ENCODE results near the gene LPP.

LPP gene

DNA sequence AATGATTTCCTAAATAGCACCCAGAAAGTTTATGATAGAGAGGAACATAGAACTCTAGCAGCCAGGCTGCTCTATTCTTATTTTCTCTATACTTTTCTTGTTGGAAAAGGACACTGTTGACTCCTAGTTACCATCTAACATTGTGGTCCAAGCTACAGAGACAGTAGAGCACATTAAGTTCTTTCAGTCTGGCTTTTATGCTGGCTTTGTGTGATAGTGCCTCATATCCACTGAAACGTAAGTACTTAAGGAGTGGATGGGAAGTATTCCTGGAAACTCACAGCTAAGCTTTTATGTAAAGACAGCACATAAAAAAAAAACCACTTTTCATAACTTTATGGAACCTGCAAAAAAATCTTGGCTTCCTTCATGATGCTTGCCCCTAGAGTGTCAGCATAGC, 537.7 kb downstream of the LPP start:
- TF ChIP-seq GABPA (IDR thresholded peaks at IDR 0.05; ENCODE audit: low read depth) (no peak), SPI1 (IDR thresholded peaks at IDR 0.05; ENCODE audit: borderline replicate concordance, low read depth) (no peak), POLR2AphosphoS5 (IDR thresholded peaks at IDR 0.05; ENCODE audit: low read depth) (no peak)
- TF ChIP-seq, protein P1, sequence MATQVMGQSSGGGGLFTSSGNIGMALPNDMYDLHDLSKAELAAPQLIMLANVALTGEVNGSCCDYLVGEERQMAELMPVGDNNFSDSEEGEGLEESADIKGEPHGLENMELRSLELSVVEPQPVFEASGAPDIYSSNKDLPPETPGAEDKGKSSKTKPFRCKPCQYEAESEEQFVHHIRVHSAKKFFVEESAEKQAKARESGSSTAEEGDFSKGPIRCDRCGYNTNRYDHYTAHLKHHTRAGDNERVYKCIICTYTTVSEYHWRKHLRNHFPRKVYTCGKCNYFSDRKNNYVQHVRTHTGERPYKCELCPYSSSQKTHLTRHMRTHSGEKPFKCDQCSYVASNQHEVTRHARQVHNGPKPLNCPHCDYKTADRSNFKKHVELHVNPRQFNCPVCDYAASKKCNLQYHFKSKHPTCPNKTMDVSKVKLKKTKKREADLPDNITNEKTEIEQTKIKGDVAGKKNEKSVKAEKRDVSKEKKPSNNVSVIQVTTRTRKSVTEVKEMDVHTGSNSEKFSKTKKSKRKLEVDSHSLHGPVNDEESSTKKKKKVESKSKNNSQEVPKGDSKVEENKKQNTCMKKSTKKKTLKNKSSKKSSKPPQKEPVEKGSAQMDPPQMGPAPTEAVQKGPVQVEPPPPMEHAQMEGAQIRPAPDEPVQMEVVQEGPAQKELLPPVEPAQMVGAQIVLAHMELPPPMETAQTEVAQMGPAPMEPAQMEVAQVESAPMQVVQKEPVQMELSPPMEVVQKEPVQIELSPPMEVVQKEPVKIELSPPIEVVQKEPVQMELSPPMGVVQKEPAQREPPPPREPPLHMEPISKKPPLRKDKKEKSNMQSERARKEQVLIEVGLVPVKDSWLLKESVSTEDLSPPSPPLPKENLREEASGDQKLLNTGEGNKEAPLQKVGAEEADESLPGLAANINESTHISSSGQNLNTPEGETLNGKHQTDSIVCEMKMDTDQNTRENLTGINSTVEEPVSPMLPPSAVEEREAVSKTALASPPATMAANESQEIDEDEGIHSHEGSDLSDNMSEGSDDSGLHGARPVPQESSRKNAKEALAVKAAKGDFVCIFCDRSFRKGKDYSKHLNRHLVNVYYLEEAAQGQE (IDR thresholded peaks at IDR 0.05; ENCODE audit: insufficient replicate concordance, low read depth), result no peak
- TF ChIP-seq, protein P2, sequence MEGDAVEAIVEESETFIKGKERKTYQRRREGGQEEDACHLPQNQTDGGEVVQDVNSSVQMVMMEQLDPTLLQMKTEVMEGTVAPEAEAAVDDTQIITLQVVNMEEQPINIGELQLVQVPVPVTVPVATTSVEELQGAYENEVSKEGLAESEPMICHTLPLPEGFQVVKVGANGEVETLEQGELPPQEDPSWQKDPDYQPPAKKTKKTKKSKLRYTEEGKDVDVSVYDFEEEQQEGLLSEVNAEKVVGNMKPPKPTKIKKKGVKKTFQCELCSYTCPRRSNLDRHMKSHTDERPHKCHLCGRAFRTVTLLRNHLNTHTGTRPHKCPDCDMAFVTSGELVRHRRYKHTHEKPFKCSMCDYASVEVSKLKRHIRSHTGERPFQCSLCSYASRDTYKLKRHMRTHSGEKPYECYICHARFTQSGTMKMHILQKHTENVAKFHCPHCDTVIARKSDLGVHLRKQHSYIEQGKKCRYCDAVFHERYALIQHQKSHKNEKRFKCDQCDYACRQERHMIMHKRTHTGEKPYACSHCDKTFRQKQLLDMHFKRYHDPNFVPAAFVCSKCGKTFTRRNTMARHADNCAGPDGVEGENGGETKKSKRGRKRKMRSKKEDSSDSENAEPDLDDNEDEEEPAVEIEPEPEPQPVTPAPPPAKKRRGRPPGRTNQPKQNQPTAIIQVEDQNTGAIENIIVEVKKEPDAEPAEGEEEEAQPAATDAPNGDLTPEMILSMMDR (IDR thresholded peaks at IDR 0.05; ENCODE audit: insufficient read depth, low read length), result no peak
- no peak for DNase-seq (ENCODE audit: low read depth in 1 of 2, low spot score in 1 of 2)
- Histone ChIP-seq H3K4me3 (replicated peaks; ENCODE audit: insufficient read depth, low read length) (no peak overlapping the region), H3K27ac (replicated peaks) (no peak overlapping the region), H3K27me3 (ENCODE audit: insufficient read depth, poor library complexity, severe bottlenecking) (no peaks in the 10 kb centered on the region)

DNA sequence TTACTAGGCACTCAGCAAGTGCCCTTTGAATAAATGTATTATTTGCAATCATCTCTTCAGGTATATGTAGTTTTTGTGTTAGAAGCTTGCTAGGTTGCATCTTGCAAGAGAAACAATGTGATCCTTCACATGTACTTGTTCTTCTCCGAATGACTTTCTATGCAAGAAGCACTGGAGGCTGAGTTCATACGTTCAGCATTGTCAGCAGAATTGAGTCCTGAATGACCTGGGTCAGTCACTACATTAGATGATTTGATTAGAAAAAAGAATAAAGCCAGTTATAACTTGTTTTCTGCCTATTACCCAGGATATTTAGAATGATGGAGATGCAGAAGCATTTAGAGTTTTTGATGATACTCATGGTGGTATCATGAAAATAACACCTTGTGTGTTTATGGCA, 538.7 kb downstream of the LPP start:
- no peaks in the 10 kb centered on the region for H3K27me3 ChIP-seq (ENCODE audit: insufficient read depth, poor library complexity, severe bottlenecking)
- H3K27ac ChIP-seq (replicated peaks), result no peak overlapping the region
- H3K4me3 ChIP-seq (replicated peaks; ENCODE audit: insufficient read depth, low read length), result no peak overlapping the region
- TF ChIP-seq, protein P1 (IDR thresholded peaks at IDR 0.05; ENCODE audit: insufficient replicate concordance, low read depth), result no peak
- TF ChIP-seq POLR2AphosphoS5 (IDR thresholded peaks at IDR 0.05; ENCODE audit: low read depth) (no peak), SPI1 (IDR thresholded peaks at IDR 0.05; ENCODE audit: borderline replicate concordance, low read depth) (no peak), GABPA (IDR thresholded peaks at IDR 0.05; ENCODE audit: low read depth) (no peak)
- TF ChIP-seq, protein P2 (IDR thresholded peaks at IDR 0.05; ENCODE audit: insufficient read depth, low read length), result no peak
- DNase-seq (ENCODE audit: low read depth in 1 of 2, low spot score in 1 of 2), result no peak

DNA sequence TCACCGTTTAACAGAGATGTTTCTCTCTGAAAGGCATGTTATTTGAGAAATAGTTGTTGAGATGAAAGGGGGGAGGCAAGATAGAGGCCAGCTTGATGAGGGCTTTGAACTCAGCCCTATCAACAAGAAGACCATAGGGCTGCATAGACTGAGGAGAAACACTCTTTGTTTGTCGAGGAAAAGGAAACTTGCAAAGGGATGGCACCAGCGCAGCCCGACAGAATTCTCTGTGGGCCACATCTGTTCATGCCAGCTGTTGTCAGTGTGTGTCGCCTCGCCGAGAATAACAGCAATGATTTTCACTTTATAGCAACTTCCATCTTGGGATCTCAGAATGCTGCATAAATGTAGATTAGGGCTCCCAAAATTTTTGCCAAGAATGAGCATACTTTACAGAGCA, 539.5 kb downstream of the LPP start:
- DNase-seq (ENCODE audit: low read depth in 1 of 2, low spot score in 1 of 2), result no peak
- TF ChIP-seq, protein P1 (IDR thresholded peaks at IDR 0.05; ENCODE audit: insufficient replicate concordance, low read depth), result no peak
- TF ChIP-seq, protein P2 (IDR thresholded peaks at IDR 0.05; ENCODE audit: insufficient read depth, low read length), result no peak
- no peak for TF ChIP-seq GABPA (IDR thresholded peaks at IDR 0.05; ENCODE audit: low read depth)
- no peak for TF ChIP-seq POLR2AphosphoS5 (IDR thresholded peaks at IDR 0.05; ENCODE audit: low read depth)
- no peak for TF ChIP-seq SPI1 (IDR thresholded peaks at IDR 0.05; ENCODE audit: borderline replicate concordance, low read depth)
- H3K4me3 ChIP-seq (replicated peaks; ENCODE audit: insufficient read depth, low read length), result no peak overlapping the region

More for the DNA sequence above, 539.5 kb downstream of the LPP start:
- no peak overlapping the region for H3K27ac ChIP-seq (replicated peaks)
- no peaks in the 10 kb centered on the region for H3K27me3 ChIP-seq (ENCODE audit: insufficient read depth, poor library complexity, severe bottlenecking)
